SH-SY5Y (cell line): ENCODE measurements around the gene GFY.

Experiments
- GATA2 ChIP-seq: IDR thresholded peaks from 2 replicates; pipeline ENCODE4 v1.6.1; 2011; ENCODE audit warnings: mild to moderate bottlenecking, low read depth, low read length
- GATA3 ChIP-seq: IDR thresholded peaks from 2 replicates; pipeline ENCODE4 v1.6.1; 2011; ENCODE audit warnings: low read depth, mild to moderate bottlenecking, low read length, moderate library complexity

DNA sequence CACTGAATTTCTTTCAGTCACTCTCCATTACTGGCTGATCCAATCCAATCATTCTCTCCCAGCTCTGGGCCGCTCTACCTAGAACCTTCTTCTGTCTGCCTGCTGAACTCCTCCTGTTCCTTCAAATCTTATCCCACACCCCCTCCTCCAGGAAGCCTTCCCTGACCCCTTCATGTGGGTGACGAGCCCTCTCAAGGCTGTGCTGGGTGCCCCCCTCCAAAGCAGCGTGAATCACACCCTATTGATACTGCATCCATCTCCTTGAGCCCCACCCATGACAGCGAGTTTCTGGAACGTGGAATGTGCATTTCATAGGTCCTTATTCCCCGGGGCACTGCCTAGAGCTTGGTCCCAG, 23.2 kb downstream of the GFY start:
- TF ChIP-seq GATA2 (no peak), GATA3 (no peak)
